ENCODE results near the gene KCTD14. TPM values are rescaled to one million over a fixed set of nuclear protein-coding genes. Genes with fewer than 3 reads are reported as not detected.
A peak's percentile ranks its signal among the peaks of the same experiment; 100 is the strongest.

The KCTD14 gene
- total RNA-seq, 1 experiment from 2014 or later = 12.5 TPM

DNA sequence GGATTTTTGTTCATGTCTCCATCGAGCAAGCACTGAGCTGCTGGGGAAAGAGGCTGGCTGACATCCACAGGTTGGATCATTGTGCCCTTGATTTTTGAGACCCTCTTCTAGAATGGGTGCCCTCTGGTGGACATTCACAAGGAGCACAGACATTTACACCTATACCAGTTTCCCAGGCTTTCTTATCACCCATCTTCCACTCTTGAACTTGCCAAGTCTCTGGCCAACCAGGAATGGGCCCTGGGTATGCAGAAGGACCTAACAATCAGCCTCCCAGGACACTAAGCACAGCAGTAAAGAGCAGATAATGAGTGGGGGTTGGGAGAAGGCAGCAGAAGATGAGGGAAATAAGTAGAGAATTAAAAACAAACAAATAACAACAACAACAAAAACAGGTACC lies 22.9 kb downstream of the KCTD14 start:
- Histone ChIP-seq H3K79me2 (ENCODE audit: insufficient read depth, low read length) (no peaks in the 10 kb centered on the region), H3K79me1 (ENCODE audit: insufficient read depth, low read depth, low read length, poor library complexity, severe bottlenecking) (no peaks in the 10 kb centered on the region), H2AK5ac (ENCODE audit: insufficient read length, low read length) (no peak overlapping the region), H3K4me2 (ENCODE audit: insufficient read depth, insufficient read length, low read length) (no peak overlapping the region), H3K4me1 (ENCODE audit: insufficient read depth, low read length) (0 out of 2 replicates have a peak, but pooled peaks cover under 1% of the 10 kb centered on the region), H2BK15ac (ENCODE audit: low read depth, low read length) (no peak overlapping the region), H2BK12ac (ENCODE audit: insufficient read length, low read depth, low read length) (no peak overlapping the region), H4K20me1 (ENCODE audit: control insufficient read depth, insufficient read depth, insufficient read length) (no peaks in the 10 kb centered on the region), H3K56ac (ENCODE audit: insufficient read length, low read depth, low read length) (no peak overlapping the region), H2BK5ac (ENCODE audit: insufficient read length, low read length) (no peak overlapping the region), H3K9ac (ENCODE audit: extremely low read depth, insufficient read length, low read length) (no peak overlapping the region), H3K27ac (ENCODE audit: insufficient read length, low read depth, low read length) (no peak overlapping the region), H3K4ac (ENCODE audit: low read depth, low read length) (no peak overlapping the region), H2BK20ac (ENCODE audit: low read depth, low read length, poor library complexity, severe bottlenecking) (no peak overlapping the region), H4K5ac (ENCODE audit: insufficient read length, low read depth, low read length) (no peak overlapping the region), H3K27me3 (ENCODE audit: insufficient read depth, low read length) (no peaks in the 10 kb centered on the region), H2AFZ (ENCODE audit: low read length) (no peak overlapping the region), H3K23me2 (ENCODE audit: insufficient read length, low read depth, low read length, poor library complexity, severe bottlenecking) (no peaks in the 10 kb centered on the region), H3K14ac (ENCODE audit: insufficient read depth, low read length) (no peak overlapping the region), H4K8ac (replicated peaks; ENCODE audit: insufficient read length, low read depth, low read length) (no peak overlapping the region), H3T11ph (ENCODE audit: low read length) (no peak overlapping the region), H2BK120ac (ENCODE audit: low read depth, low read length, poor library complexity, severe bottlenecking) (no peak overlapping the region), H3K18ac (ENCODE audit: insufficient read length, low read depth, low read length) (no peak overlapping the region), H3K23ac (ENCODE audit: insufficient read length, low read depth, low read length) (no peak overlapping the region), H3K9me3 (ENCODE audit: control insufficient read depth, low read depth, low read length) (no peaks in the 10 kb centered on the region), H4K91ac (ENCODE audit: insufficient read length, low read depth, low read length) (no peak overlapping the region)
- H3K9me3 Mint-ChIP-seq = no peaks in the 10 kb centered on the region; a peak in 1 of 5 replicates
- H3K27me3 Mint-ChIP-seq (ENCODE audit: low read depth) = no peaks in the 10 kb centered on the region; the same call in none of the 2 replicates
- peak overlapping the region in 1 of 3 experiments; percentile 69; a peak in 1 of 7 replicates for H3K27ac Mint-ChIP-seq
- peak; percentile 73 for DNase-seq
- H3K4me3 Mint-ChIP-seq = no peak overlapping the region; a peak in 1 of 5 replicates
- H3K36me3 Mint-ChIP-seq (ENCODE audit: insufficient read depth in 1 of 3, low read depth in 3 of 3) = no peaks in the 10 kb centered on the region
- peak; percentile 82 for TF ChIP-seq CTCF (conservative IDR thresholded peaks at IDR 0.05)
- peaks cover 6 to 7% of the 10 kb centered on the region in 2 experiments for H3K4me1 Mint-ChIP-seq
- WGBS (ENCODE audit: extremely low coverage, insufficient read length, low lambda C conversion rate) = no CpG with 5 or more reads among the region's 1 CpG
